Keratinocyte (primary cell): ENCODE measurements around the gene PITPNC1. TPM values are rescaled to one million over a fixed set of nuclear protein-coding genes. Genes with fewer than 3 reads are reported as not detected.

Experiments
- DNase-seq: peaks from one replicate; pipeline ENCODE4 v3.0.0-alpha.2; 2011; ENCODE audit warnings: low read depth, missing footprints, low spot score
- FAIRE-seq: peaks from 2 replicates; lab custom pipeline; 2011; peaks lifted over from hg19 to GRCh38; lab: Jason Lieb, UNC
- H2AFZ ChIP-seq: 2 replicates; pipeline ENCODE4 v1.6.0; 2012; ENCODE audit warnings: low read length, control low read depth, inconsistent platforms; ENCODE audit not compliant: control insufficient read depth
- H3K27ac ChIP-seq: 2 replicates; pipeline ENCODE4 v1.5.1; 2011; ENCODE audit warnings: low read length; ENCODE audit not compliant: control insufficient read depth, insufficient read depth
- H3K27me3 ChIP-seq: 3 replicates; pipeline ENCODE4 v1.6.0; 2011; ENCODE audit warnings: low read length; ENCODE audit not compliant: control insufficient read depth, insufficient read depth; ENCODE audit errors: extremely low read depth
- H3K36me3 ChIP-seq, 2 experiments: 2 replicates in 1 of 2; 3 replicates in 1 of 2; pipeline ENCODE4 v1.5.1; 2011; ENCODE audit warnings: low read length in 2 of 2, mild to moderate bottlenecking in 1 of 2; ENCODE audit not compliant: control insufficient read depth in 2 of 2, insufficient read depth in 2 of 2; ENCODE audit errors: extremely low read depth in 1 of 2
- H3K4me1 ChIP-seq: 3 replicates; pipeline ENCODE4 v1.5.1; 2011; ENCODE audit warnings: low read length; ENCODE audit not compliant: control insufficient read depth, insufficient read depth; ENCODE audit errors: extremely low read depth
- H3K4me2 ChIP-seq: 3 replicates; pipeline ENCODE4 v1.6.0; 2011; ENCODE audit warnings: low read depth, low read length; ENCODE audit not compliant: control insufficient read depth, insufficient read depth; ENCODE audit errors: extremely low read depth
- H3K4me3 ChIP-seq, 3 experiments: fragments of 200-600 bp in 1 of 3; sonication (generic) in 1 of 3; 2 replicates in 2 of 3; 3 replicates in 1 of 3; pipeline ENCODE4 v1.5.1; 2011 to 2016; ENCODE audit warnings: low read length in 3 of 3, mild to moderate bottlenecking in 3 of 3, control low read depth in 2 of 3, inconsistent platforms in 1 of 3, low read depth in 1 of 3, mixed read lengths in 1 of 3, mixed run types in 1 of 3, moderate library complexity in 1 of 3; ENCODE audit not compliant: control insufficient read depth in 2 of 3, insufficient read depth in 2 of 3; ENCODE audit errors: extremely low read depth in 1 of 3
- H3K79me2 ChIP-seq: 2 replicates; pipeline ENCODE4 v1.6.0; 2012; ENCODE audit warnings: low read length; ENCODE audit not compliant: control insufficient read depth, insufficient read depth
- H3K9ac ChIP-seq: 3 replicates; pipeline ENCODE4 v1.6.0; 2011; ENCODE audit warnings: low read length; ENCODE audit not compliant: control insufficient read depth, insufficient read depth; ENCODE audit errors: extremely low read depth
- H3K9me1 ChIP-seq: 3 replicates; pipeline ENCODE4 v1.6.0; 2011; ENCODE audit warnings: low read length; ENCODE audit not compliant: control insufficient read depth, insufficient read depth; ENCODE audit errors: extremely low read depth
- H3K9me3 ChIP-seq: 2 replicates; pipeline ENCODE4 v1.5.1; 2012; ENCODE audit warnings: low read depth, low read length; ENCODE audit not compliant: control insufficient read depth
- H4K20me1 ChIP-seq: 3 replicates; pipeline ENCODE4 v1.6.0; 2011; ENCODE audit warnings: low read length; ENCODE audit not compliant: control insufficient read depth, insufficient read depth; ENCODE audit errors: extremely low read depth
- CTCF ChIP-seq, 3 experiments: IDR thresholded peaks in 1 of 3; conservative IDR thresholded peaks in 1 of 3; optimal IDR thresholded peaks in 1 of 3; 2 replicates in 2 of 3; 3 replicates in 1 of 3; pipeline versions ENCODE3 to v1.5.1; 2011; ENCODE audit warnings: low read length in 3 of 3, mild to moderate bottlenecking in 3 of 3, moderate library complexity in 2 of 3, control low read depth in 1 of 3, inconsistent platforms in 1 of 3; ENCODE audit not compliant: insufficient read depth in 2 of 3; ENCODE audit errors: extremely low read depth in 1 of 3
- EZH2 ChIP-seq: IDR thresholded peaks from one replicate; pipeline ENCODE4 v1.6.1; 2012; ENCODE audit warnings: inconsistent platforms, mild to moderate bottlenecking, low read length, moderate library complexity
- dilution Hi-C: fragments of 300-500 bp; cut with MboI; formaldehyde crosslinking; loops from one replicate; pipeline ENCODE4 v1.7.0; 2020; ENCODE audit warnings: low sequenced_read_pairs; ENCODE audit not compliant: extremely low pct_ligation_motif_present
- polyA plus RNA-seq, 5 experiments: library from polyadenylated mRNA; depleted of rRNA in 3 of 5; stranded (reverse) in 3 of 5; stranded (forward) in 1 of 5; unstranded in 1 of 5; fragments of >200 nt; gene quantifications; 1 replicate in 1 of 5; 2 replicates in 3 of 5; 3 replicates in 1 of 5; pipeline versions ENCODE4 v1.2.1 to v1.2.3, GENCODE V29; 2011 to 2012; ENCODE audit warnings: missing spikeins in 2 of 5, low read depth in 1 of 5, low replicate concordance in 1 of 5

The PITPNC1 gene
- polyA plus RNA-seq, 1 donor (not counting 4 experiments of a cell fraction or from before 2014, with no cell fraction given) = 24.8 TPM

DNA sequence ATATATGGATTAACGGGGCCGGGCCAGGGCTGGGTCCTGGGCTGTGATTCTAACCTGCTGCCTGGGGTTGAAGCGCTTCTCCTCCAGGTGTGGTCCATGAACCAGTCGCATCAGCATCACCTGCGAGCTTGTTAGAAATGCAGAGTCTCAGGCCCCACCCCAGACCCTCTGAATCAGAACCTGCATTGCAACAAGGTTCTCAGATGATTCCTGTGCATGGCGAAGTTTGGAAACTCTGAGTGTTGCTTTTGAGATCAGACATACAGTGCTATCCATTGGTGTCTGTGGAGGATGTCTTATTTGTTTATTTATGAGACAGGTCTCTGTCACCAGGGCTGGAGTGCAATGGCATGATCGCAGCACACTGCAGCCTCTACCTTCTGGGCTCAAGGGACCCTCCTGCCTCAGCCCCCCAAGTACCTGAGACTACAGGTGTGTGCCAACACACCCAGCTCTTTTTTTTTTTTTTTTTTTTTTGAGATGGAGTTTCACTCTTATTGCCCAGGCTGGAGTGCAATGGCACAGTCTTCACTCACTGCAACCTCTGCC is 99.8 kb downstream of the PITPNC1 start:
- dilution Hi-C loops = no loop called here

GRCh38 chr17:67477687-67478086 is 100.6 kb downstream of the PITPNC1 start:
- H3K4me1 ChIP-seq = peaks cover 19% of the 10 kb centered on the region
- no peak overlapping the region for H3K9ac ChIP-seq

More for the DNA sequence above, 99.8 kb downstream of the PITPNC1 start:
- H3K79me2 ChIP-seq = peaks cover 10% of the 10 kb centered on the region
- no peak overlapping the region for H2AFZ ChIP-seq
- H3K27me3 ChIP-seq = no peaks in the 10 kb centered on the region
- FAIRE-seq = no peak
- H3K27ac ChIP-seq = no peak overlapping the region
- H3K4me3 ChIP-seq = no peak overlapping the region
- peaks cover 19% of the 10 kb centered on the region for H3K4me1 ChIP-seq
- H3K36me3 ChIP-seq = no peaks in the 10 kb centered on the region
- no peak overlapping the region for H3K9ac ChIP-seq
- no peaks in the 10 kb centered on the region for H3K9me3 ChIP-seq
- DNase-seq = no peak
- H3K4me2 ChIP-seq = no peak overlapping the region
- TF ChIP-seq CTCF (optimal IDR thresholded peaks at IDR 0.05 in 1 of 3, IDR thresholded peaks at IDR 0.05 in 1 of 3, conservative IDR thresholded peaks at IDR 0.05 in 1 of 3; ENCODE audit: extremely low read depth in 1 of 3, insufficient read depth in 2 of 3, low read length in 3 of 3) (no peak), EZH2 (no peak)
- no peaks in the 10 kb centered on the region for H3K9me1 ChIP-seq
- H4K20me1 ChIP-seq = no peaks in the 10 kb centered on the region

More at GRCh38 chr17:67477687-67478086, 100.6 kb downstream of the PITPNC1 start:
- H3K79me2 ChIP-seq = peaks cover 10% of the 10 kb centered on the region
- no peaks in the 10 kb centered on the region for H4K20me1 ChIP-seq
- TF ChIP-seq EZH2 (no peak), CTCF (optimal IDR thresholded peaks at IDR 0.05 in 1 of 3, IDR thresholded peaks at IDR 0.05 in 1 of 3, conservative IDR thresholded peaks at IDR 0.05 in 1 of 3; ENCODE audit: extremely low read depth in 1 of 3, insufficient read depth in 2 of 3, low read length in 3 of 3) (no peak)
- H3K4me2 ChIP-seq = peak overlapping the region; percentile 89
- H3K4me3 ChIP-seq = peak overlapping the region in 1 of 3 experiments; percentile 47
- H3K27ac ChIP-seq = peak overlapping the region; percentile 73
- no peaks in the 10 kb centered on the region for H3K9me1 ChIP-seq
- DNase-seq (peak; percentile 63), FAIRE-seq (peak; percentile 68)
- no peaks in the 10 kb centered on the region for H3K9me3 ChIP-seq
- H3K27me3 ChIP-seq = no peaks in the 10 kb centered on the region
- no peaks in the 10 kb centered on the region for H3K36me3 ChIP-seq
- peak overlapping the region; percentile 52 for H2AFZ ChIP-seq
- dilution Hi-C loops = no loop called here
